ENCODE measurements around the gene C10orf71. TPM values are rescaled to one million over a fixed set of nuclear protein-coding genes. Genes with fewer than 3 reads are reported as not detected.

Gene C10orf71
- total and polyA plus RNA-seq, 12 donors, result 0.08 to 0.10 TPM; not detected in 10

GRCh38 chr10:49318755-49319154, 19.8 kb downstream of the C10orf71 start:
- Histone ChIP-seq H3K9me3 (replicated peaks in 1 of 3) (no peaks in the 10 kb centered on the region), H3K36me3 (replicated peaks in 1 of 2) (no peaks in the 10 kb centered on the region), H3K27me3 (no peaks in the 10 kb centered on the region), H3K4me1 (replicated peaks in 1 of 2) (no peaks in the 10 kb centered on the region), H3K4me3 (no peak overlapping the region), H3K27ac (no peak overlapping the region)
- TF ChIP-seq CTCF (IDR thresholded peaks at IDR 0.05) (no peak), POLR2A (IDR thresholded peaks at IDR 0.05) (no peak)
- intact Hi-C loops (cut with DNase I), result no loop called here
- no peak for DNase-seq

GRCh38 chr10:49319206-49319605, 20.2 kb downstream of the C10orf71 start:
- 85 to 90% (median 87%) methylated on average over 1 of the region's 1 CpG for WGBS, 4 donors

GRCh38 chr10:49320191-49320590, 21.2 kb downstream of the C10orf71 start:
- peak in 1 of 7 donors; percentile 8 for DNase-seq
- Histone ChIP-seq H3K36me3 (replicated peaks in 1 of 2) (no peaks in the 10 kb centered on the region), H3K4me1 (replicated peaks in 1 of 2) (no peaks in the 10 kb centered on the region), H3K9me3 (replicated peaks in 1 of 3) (no peaks in the 10 kb centered on the region), H3K4me3 (no peak overlapping the region), H3K27me3 (no peaks in the 10 kb centered on the region), H3K27ac (no peak overlapping the region)
- TF ChIP-seq CTCF (IDR thresholded peaks at IDR 0.05), result no peak
- TF ChIP-seq POLR2A (IDR thresholded peaks at IDR 0.05), result no peak
- intact Hi-C loops (cut with DNase I), result no loop called here
- WGBS, 4 donors, result 89 to 94% (median 91%) methylated on average over 2 of the region's 2 CpGs

More at GRCh38 chr10:49319206-49319605, 20.2 kb downstream of the C10orf71 start:
- H3K27me3 ChIP-seq, result no peaks in the 10 kb centered on the region
- H3K4me1 ChIP-seq (replicated peaks in 1 of 2), result no peaks in the 10 kb centered on the region
- TF ChIP-seq CTCF (IDR thresholded peaks at IDR 0.05) (no peak), POLR2A (IDR thresholded peaks at IDR 0.05) (no peak)
- DNase-seq, result no peak
- intact Hi-C loops (cut with DNase I), result no loop called here
- no peaks in the 10 kb centered on the region for H3K9me3 ChIP-seq (replicated peaks in 1 of 3)
- no peaks in the 10 kb centered on the region for H3K36me3 ChIP-seq (replicated peaks in 1 of 2)
- no peak overlapping the region for H3K4me3 ChIP-seq
- no peak overlapping the region for H3K27ac ChIP-seq

- TF ChIP-seq POLR2A (IDR thresholded peaks at IDR 0.05) (no peak), CTCF (IDR thresholded peaks at IDR 0.05) (no peak)
- Histone ChIP-seq H3K9me3 (replicated peaks in 1 of 3) (no peaks in the 10 kb centered on the region), H3K36me3 (replicated peaks in 1 of 2) (no peaks in the 10 kb centered on the region), H3K4me3 (no peak overlapping the region), H3K27ac (no peak overlapping the region), H3K27me3 (no peaks in the 10 kb centered on the region), H3K4me1 (replicated peaks in 1 of 2) (no peaks in the 10 kb centered on the region)
- WGBS, 4 donors, result 58 to 72% (median 65%) methylated on average over 3 of the region's 3 CpGs
- intact Hi-C loops (cut with DNase I), result no loop called here
- DNase-seq, result no peak
These were observed 22.1 kb downstream of the C10orf71 start for GRCh38 chr10:49321021-49321420.
